Measurements from ENCODE around the gene OPA1. TPM values are rescaled to one million over a fixed set of nuclear protein-coding genes. Genes with fewer than 3 reads are reported as not detected.

OPA1 gene
- polyA plus RNA-seq, 1 experiment: 19.2 TPM

GRCh38 chr3:193560091-193560490, 32.9 kb upstream of the OPA1 start:
- Histone ChIP-seq H3K36me3 (ENCODE audit: control insufficient read depth, insufficient read depth, low read length) (no peaks in the 10 kb centered on the region), H3K4me3 (ENCODE audit: low read depth, low read length) (no peak overlapping the region), H3K27me3 (ENCODE audit: control insufficient read depth, insufficient read depth, low read length) (no peaks in the 10 kb centered on the region)
- no peak for TF ChIP-seq CTCF (IDR thresholded peaks at IDR 0.05; ENCODE audit: insufficient read depth, low read depth, low read length)
- DNase-seq (ENCODE audit: low read depth): no peak
- POLR2A ChIA-PET: no interaction called here
- CTCF ChIA-PET: no interaction called here

GRCh38 chr3:193560870-193561269, 32.1 kb upstream of the OPA1 start:
- ChIA-PET CTCF (interaction anchor here (0.6 kb wide), 1 partner anchor 1856 kb away, joined by 3 read pairs; no protein-coding TSS in a partner anchor), POLR2A (no interaction called here)
- Histone ChIP-seq H3K27me3 (ENCODE audit: control insufficient read depth, insufficient read depth, low read length) (no peaks in the 10 kb centered on the region), H3K36me3 (ENCODE audit: control insufficient read depth, insufficient read depth, low read length) (no peaks in the 10 kb centered on the region), H3K4me3 (ENCODE audit: low read depth, low read length) (no peak overlapping the region)
- DNase-seq (ENCODE audit: low read depth): no peak
- no peak for TF ChIP-seq CTCF (IDR thresholded peaks at IDR 0.05; ENCODE audit: insufficient read depth, low read depth, low read length)

DNA sequence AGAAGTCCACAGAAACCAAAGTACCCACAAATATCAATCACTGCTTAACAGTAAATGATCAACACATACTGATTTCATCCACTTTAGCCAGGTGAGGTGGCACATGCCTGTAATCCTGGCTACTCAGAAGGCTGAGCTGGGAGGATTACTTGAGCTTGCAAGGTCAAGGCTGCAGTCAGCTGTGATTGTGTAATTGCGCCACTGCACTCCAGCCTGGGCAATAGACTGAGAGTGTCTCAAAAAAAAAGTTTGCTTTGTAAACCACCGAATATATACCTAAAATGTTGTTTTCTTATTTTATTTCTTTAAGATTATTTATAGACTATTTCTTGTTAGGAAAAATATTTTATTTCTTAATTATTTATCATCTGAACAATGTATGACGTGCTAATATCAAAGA, 29.6 kb upstream of the OPA1 start:
- ChIA-PET POLR2A (no interaction called here), CTCF (interaction anchor here (0.7 kb wide), 1 partner anchor 9 kb away, joined by 3 read pairs; no protein-coding TSS in a partner anchor)
- no peak overlapping the region for H3K4me3 ChIP-seq (ENCODE audit: low read depth, low read length)
- DNase-seq (ENCODE audit: low read depth): no peak
- H3K36me3 ChIP-seq (ENCODE audit: control insufficient read depth, insufficient read depth, low read length): no peaks in the 10 kb centered on the region
- H3K27me3 ChIP-seq (ENCODE audit: control insufficient read depth, insufficient read depth, low read length): no peaks in the 10 kb centered on the region
- no peak for TF ChIP-seq CTCF (IDR thresholded peaks at IDR 0.05; ENCODE audit: insufficient read depth, low read depth, low read length)

DNA sequence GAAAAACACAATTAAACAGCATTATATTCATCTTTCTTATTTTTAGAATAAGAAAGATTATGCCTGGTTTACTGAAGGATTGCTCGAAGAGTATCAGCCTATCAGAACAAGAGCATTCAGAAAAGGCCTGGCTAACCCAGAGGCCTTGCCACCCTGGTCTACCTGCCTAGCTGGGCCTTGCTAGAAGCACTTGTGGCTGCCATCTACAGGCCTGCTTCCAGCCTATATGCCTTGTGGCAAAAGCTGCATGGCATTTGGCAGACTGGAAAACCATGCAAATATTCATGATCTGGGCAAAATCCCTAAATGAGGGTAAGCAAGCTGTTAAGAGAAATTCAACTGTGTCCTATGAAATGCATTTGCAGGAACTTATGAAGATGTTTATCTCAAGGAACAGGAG, 29.0 kb upstream of the OPA1 start:
- Histone ChIP-seq H3K36me3 (ENCODE audit: control insufficient read depth, insufficient read depth, low read length) (no peaks in the 10 kb centered on the region), H3K27me3 (ENCODE audit: control insufficient read depth, insufficient read depth, low read length) (no peaks in the 10 kb centered on the region), H3K4me3 (ENCODE audit: low read depth, low read length) (no peak overlapping the region)
- TF ChIP-seq CTCF (IDR thresholded peaks at IDR 0.05; ENCODE audit: insufficient read depth, low read depth, low read length): no peak
- DNase-seq (ENCODE audit: low read depth): no peak
- CTCF ChIA-PET: interaction anchor here (0.7 kb wide), 1 partner anchor 9 kb away, joined by 3 read pairs; no protein-coding TSS in a partner anchor
- POLR2A ChIA-PET: no interaction called here

- POLR2A ChIA-PET: no interaction called here
- H3K36me3 ChIP-seq (ENCODE audit: control insufficient read depth, insufficient read depth, low read length): no peaks in the 10 kb centered on the region
- no peaks in the 10 kb centered on the region for H3K27me3 ChIP-seq (ENCODE audit: control insufficient read depth, insufficient read depth, low read length)
- CTCF ChIA-PET: interaction anchor here (1.7 kb wide), 1 partner anchor 752 kb away, joined by 3 read pairs; no protein-coding TSS in a partner anchor
- DNase-seq (ENCODE audit: low read depth): no peak
- H3K4me3 ChIP-seq (ENCODE audit: low read depth, low read length): no peak overlapping the region
- no peak for TF ChIP-seq CTCF (IDR thresholded peaks at IDR 0.05; ENCODE audit: insufficient read depth, low read depth, low read length)
These were observed 23.9 kb upstream of the OPA1 start for GRCh38 chr3:193569119-193569518.
